Activated CD8-positive, alpha-beta memory T cell treated with anti-CD3 and anti-CD28 coated beads, Interleukin-2, amount 50 U/mL, for 24 hours (primary cell): ENCODE results near the gene SFXN2.
"Not testable (repeated sequence)": the region's sequence is repeated elsewhere in the genome, so short reads cannot be mapped to it uniquely, and the experiment has no call there.

ENCODE experiments used
- DNase-seq: peaks from one replicate; pipeline ENCODE4 v3.0.0-alpha.2; 2020; ENCODE audit errors: extremely low read depth

The SFXN2 gene

DNA sequence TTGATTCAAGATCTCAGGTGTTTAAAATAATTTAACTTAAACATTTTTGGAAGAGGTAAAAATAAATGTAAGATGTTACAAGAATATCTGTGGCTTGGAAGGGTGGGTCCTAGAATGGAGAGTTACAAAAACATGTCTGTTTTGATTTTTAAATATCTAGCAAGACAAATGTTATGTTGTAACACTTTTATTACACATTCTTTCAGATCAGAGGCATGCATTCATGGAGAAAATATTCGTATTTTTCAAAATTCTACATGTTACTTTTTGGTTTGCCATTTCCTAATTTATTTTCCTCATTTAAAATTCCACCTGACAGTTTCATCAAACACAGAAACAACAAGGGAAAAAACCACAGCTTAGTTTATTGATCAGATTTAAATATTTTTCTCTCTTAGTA lies 39.3 kb downstream of the SFXN2 start:
- no peak for DNase-seq

GRCh38 chr10:102757323-102757722 lies 42.9 kb downstream of the SFXN2 start:
- DNase-seq, result no peak

GRCh38 chr10:102758240-102758932 lies 44.0 kb downstream of the SFXN2 start:
- DNase-seq, result no peak

DNA sequence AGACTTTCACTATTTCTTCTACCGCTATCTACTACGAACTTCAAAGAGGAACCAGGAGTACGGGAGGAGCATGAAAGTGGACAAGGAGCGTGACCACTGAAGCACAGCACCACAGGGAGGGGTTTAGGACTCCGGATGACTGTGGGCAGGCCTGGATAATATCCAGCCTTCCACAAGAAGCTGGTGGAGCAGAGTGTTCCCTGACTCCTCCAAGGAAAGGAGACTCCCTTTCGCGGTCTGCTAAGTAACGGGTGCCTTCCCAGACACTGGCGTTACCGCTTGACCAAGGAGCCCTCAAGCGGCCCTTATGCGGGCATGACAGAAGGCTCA lies 44.5 kb downstream of the SFXN2 start:
- not testable (repeated sequence) for DNase-seq

GRCh38 chr10:102759497-102760210 lies 45.2 kb downstream of the SFXN2 start:
- no peak for DNase-seq

DNA sequence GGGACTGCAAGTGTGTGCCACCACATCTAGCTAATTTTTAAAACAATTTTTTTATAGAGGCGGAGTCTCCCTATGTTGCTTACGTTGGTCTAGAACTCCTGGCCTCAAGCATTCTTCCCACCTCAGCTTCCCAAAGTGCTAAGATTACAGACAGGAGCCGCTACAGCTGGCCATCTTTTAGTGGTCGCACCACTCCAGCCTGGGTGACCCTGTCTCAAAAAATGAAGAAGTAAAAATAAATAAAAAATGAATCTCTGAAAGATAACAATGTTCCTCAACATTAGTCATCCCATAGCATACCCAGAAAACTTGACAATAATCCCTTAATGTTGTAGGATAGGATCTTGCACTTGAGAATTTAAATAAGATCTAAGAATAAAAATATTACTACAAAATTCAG lies 47.5 kb downstream of the SFXN2 start:
- no peak for DNase-seq

- no peak for DNase-seq
Observed at GRCh38 chr10:102762401-102763015, 48.1 kb downstream of the SFXN2 start.

GRCh38 chr10:102763037-102763607 lies 48.7 kb downstream of the SFXN2 start:
- no peak for DNase-seq

DNA sequence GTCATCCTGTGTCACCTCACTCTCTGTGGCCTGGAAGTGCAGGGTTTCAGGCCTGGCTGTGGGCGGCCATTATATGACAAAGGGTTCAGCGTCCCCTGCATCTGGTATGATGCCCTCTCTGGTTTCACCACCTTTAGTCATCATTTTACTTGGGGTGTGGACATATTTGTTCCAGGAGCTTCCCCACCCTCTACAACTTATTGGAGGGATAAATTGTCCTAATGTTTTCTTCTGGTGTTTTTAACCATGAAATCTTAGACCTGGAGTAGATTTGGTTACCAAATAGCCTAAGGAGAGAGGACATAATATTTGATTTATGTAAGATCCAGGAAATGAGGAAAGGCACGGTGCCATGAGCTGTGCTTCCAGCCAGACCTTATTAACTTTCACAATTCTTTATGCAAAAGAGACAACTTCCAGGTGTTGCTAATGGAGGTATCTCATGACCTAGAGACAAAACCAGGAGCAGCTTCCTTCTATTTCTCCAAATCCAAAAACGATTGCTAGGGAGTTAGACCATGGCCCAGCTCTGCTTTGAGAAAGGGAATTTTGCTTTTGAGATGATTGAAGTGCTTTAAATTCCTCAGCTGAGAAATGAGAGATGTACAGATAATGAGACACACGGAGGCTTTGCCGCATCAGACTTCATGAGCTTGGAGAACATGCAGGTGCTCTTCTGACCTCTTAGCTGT lies 50.2 kb downstream of the SFXN2 start:
- no peak for DNase-seq

- DNase-seq, result no peak
Observed at GRCh38 chr10:102765336-102765735, 50.9 kb downstream of the SFXN2 start.

DNA sequence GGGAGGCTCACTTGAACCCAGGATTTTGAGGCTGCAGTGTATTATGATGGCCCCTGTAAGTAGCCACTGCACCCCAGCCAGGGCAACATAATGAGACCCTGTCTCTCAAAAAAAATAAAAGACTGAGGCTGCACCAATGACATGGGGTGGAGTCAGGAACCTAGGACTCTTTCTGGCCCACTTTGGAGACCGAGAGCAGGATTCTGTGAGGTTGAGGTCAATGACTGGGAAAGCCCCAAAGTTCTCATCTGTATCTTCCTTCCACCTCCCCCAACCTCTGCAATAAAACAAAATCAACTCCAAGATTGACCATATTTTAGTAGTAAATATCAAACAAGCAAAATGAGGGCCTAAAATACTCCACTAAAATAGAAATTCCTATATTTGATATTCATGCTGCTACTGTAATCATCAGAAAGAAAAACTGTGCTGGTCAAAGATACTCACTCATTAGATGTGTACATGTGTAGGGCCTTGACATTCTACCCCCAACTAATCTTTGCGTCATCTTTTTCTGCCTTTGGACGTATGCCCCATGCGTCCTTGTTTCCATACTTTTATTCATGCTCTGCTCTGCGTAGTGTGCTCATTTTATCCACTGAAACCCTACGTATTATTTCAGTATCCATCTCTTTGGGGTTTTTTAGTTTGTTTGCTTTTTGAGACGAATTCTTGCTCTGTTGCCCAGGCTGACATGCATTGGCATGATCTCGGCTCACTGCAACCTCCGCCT lies 53.2 kb downstream of the SFXN2 start:
- no peak for DNase-seq

DNA sequence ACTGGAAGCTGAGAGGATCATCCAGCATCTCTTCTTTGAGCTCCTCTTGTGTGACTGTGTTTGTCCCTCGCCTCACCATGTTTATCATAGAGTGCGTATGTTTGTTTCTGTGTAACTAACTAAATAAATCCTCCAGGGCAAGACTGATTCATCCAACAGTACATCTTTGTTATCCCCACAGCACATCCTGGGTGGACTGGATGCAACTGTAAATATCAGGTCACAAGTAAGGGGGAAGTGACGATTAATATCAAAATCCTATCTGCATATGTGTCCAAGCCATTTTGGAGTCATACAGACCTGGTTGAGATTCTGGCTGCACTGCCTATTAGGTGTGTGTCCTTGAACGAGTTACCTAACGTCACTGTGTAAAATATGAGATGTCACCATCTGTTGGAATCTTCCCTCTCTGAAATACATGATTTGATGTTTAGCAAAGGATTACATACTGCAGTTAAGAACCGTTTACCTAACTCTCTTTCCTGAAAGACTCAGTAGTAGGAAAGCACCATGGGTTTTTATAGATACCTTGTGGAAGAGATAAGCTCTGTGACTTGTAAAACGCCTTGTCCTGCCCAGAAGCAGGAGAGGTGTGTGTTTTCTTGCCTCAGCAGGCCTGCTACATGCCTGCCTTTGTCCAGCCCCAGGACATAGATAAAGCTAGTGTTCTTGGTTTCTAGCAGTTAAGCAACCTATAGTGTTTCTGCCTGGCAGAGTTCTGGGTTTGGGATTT lies 55.1 kb downstream of the SFXN2 start:
- no peak for DNase-seq

GRCh38 chr10:102770108-102770482 lies 55.7 kb downstream of the SFXN2 start:
- no peak for DNase-seq

GRCh38 chr10:102770792-102771191 lies 56.4 kb downstream of the SFXN2 start:
- no peak for DNase-seq

DNA sequence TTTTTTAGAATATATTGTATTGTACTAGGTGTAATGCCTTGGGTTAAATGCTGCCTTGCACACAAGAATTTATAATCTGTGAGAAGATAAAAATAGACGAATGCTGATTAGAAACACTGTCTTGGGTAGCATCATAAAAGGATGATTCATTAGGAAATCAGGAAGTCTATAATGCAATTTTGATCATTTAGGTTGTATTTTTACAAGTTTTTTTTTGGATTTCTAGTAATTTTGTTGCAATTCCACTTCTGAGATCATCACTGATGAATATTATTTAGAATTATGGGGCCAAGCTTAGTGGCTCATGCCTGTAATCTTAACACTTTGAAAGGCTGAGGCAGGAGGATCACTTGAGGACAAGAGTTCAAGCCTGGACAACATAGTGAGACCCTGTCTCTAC lies 58.9 kb downstream of the SFXN2 start:
- no peak for DNase-seq

DNA sequence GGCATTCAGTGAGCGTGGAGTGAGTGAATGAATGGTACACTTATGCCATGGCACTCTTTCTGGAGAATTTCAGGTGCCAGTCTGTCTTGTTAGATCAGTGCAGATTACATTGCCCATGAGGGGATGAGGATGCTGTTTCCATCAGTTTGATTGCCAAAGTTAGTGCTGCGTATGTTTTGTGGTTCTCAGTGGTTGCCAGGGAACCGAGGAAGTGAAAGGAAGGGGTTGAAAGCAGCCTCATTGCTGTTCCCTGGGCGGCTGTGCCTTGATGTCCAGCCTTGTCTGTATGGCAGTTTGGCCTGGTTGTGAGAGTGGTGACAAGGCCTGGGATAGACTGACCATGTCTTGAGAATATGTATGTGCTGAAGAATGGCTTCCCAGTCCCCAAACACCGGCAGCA lies 59.5 kb downstream of the SFXN2 start:
- DNase-seq, result no peak

DNA sequence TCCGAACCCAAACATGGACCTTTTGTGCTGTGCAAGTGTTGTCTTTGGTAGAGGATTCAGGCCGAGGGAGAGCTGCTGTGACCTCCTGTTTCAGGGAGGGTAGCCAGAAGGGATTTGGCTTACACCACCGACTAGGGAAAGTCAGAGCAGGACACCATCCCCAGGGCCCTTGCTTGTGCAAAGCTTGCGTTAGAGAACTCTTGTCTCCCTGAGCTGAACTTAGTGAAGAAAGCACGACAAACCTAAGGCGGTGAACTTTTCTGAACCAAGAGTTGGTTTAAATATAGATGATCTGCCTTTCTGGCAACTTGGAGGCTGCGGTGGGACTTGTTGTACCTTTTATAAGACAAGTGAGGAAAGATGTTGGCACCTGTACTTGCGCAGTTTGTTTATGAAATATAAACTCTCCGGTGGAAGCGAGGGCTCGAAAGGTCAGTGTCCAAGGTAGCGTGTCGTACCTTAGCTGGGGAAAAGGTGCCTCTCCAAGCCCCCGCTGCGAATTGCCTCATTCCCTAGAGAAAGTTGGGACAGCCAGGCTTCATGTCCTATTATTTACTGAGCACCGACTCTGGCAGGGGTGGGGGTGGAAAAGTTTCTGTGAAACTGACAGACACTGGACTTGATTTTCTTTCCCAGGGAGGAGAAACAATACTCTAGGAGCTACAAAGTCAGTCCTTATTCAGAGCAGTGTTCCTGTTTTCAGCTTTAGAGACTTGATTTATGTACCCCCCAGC lies 60.9 kb downstream of the SFXN2 start:
- DNase-seq, result no peak

DNA sequence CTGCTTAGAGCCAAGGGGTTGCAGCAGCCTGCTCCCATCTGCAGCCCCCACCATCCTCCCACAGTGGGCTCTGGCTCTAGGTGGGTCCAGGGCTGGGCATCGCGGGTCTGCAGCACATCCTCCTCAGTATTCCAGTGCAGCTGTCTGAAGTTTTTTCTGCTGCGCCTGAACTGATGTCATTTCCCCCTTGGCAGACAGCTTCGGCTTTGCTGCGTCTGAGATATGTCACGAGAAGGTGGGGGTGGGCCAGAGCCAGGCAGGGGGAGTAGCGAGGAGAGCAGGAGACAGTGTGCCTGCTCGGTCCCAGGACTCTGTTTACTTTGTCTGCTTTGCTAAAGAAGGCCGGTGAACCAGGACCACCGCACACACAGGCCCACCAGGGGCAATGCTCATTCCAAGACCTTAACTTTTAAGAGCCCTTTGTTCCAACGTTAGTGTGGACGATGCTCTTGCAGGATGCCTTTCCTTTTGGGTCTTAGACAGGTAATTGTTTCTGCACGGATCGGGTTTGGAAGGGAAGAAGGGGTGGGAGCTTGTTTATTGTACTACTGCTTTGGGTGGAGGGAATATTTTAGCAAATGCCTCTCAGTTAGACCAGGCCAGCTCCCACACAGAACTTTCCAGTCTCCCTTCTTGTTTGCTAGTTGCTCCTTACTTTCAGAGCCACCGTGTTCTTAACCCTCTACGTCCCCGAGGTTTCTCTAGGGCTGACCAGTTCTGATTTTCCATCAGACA lies 61.7 kb downstream of the SFXN2 start:
- no peak for DNase-seq

- no peak for DNase-seq
Observed at GRCh38 chr10:102776779-102777456, 62.5 kb downstream of the SFXN2 start.
